Stimulated activated CD8-positive, alpha-beta memory T cell treated with anti-CD3 and anti-CD28 coated beads, Interleukin-2, amount 100 ng/mL, for 48 hours (primary cell): ENCODE measurements around the gene APOB.
A peak's percentile ranks its signal among the peaks of the same experiment; 100 is the strongest.

ENCODE experiments used
- DNase-seq, 2 donors: peaks; one replicate each; pipeline ENCODE4 v3.0.0-alpha.2; 2020; ENCODE audit warnings: low read depth in 2 of 2

Gene APOB

GRCh38 chr2:21046506-21046905 lies 2.6 kb upstream of the APOB start:
- DNase-seq, result no peak

DNA sequence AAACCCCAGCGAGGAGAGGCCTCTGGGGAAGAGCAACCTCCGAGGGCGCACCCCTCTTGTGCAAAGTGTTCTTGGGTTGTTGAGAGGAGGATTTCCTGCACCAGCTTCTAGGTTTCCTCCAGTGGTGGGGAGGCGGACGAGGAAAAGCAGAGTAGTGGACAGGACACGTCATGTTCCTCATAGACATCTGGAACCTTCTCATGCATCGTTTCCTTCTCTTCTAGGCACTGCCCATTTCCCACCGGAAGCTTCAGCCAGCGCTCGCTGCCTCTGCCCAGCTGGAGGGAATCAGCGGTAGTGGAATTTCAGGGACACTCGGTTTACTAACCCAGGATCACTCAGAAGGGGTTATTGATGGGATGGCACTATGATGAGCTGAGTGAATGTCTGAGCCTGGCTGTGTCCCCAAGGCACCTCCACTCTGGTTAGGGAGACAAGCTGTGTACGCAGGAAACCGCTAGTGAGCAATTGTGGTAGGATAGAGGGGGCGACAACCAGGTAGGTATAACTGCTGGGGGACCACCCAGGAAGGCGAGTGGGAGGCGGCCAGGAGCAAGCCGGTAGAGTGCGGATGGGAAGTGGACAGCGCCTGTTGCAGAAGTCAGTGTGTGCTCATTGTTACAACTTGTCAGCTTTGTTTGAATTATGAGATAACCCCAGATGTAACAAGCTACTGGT lies 960 bp upstream of the APOB start:
- no peak for DNase-seq

DNA sequence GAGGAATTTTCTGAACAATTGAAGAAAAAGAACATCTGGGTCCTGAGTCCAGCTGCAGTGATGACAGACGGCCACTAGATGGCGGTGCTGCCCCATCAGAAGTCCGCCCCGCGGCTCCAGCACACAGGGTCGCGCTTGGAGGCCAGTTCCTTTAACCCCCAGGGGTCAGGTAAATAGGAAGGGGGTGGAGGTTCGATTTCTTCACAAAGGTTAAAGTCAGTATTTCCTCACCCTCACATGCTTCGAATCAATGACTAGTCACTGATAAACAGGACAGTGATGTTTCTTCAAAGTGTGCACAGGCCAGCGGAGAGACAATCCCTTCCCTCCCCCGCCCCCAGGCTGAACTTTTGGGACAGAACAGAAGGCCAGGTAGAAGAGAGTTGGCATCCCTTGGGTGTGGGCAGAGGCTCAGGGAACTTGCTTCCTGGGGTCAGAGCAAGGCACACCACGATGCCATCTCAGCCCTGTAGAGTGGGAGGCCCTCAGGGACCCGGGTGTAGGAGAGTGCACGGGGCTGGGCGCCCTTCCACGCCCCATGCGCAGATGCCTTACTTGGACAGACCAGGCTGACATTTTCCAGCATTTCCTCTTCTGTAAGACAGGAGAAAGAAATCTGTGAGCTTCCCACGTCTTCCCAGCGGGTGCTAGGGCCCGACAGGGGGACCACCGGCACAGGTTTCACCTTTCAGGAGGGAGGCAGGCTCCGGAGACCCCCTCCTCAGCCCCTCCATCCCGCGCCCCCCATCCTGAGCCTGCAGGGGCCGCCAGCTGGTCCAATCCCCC lies 722 bp downstream of the APOB start:
- DNase-seq, result peak; percentile 25 to 41

- no peak for DNase-seq
Measured at GRCh38 chr2:21042708-21042957, 1.2 kb downstream of the APOB start.

DNA sequence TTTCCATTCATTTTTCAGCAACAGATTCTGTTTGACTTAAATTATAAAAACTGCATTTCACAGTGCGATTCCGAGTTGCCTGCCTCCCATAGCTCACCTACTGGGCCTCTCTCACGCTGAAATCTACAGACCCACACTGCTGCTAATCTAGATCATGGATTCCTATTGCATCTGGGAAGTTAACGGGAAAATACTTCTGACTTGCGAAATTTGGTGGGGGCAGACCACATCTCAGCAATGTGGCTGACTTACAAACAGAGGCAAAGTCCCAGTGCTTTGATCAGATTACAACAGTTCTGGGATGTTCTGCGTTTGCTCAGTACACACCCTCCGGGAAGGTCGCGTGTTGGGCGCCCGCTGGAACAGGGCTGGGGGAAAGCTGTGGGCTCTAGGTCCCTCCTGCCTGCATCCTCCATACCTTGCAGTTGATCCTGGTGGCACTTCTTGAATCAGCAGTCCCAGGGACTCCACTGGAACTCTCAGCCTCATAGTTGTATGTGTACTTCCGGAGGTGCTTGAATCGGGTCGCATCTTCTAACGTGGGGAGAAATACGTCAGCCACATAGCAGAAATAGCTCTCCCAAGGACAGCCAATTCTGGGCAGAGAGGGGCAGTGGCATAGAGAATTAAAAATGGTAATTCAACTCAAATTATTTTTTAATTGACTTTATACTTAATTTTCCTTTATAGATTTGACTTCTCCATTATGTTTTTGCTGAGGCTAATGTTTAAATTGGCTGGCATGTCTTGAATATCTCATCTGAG lies 1.7 kb downstream of the APOB start:
- DNase-seq, result no peak

- DNase-seq, result no peak
Measured at GRCh38 chr2:21041462-21041861, 2.4 kb downstream of the APOB start.

- DNase-seq, result no peak
Measured at GRCh38 chr2:21040468-21041377, 3.1 kb downstream of the APOB start.

GRCh38 chr2:21039979-21040467 lies 3.9 kb downstream of the APOB start:
- no peak for DNase-seq

DNA sequence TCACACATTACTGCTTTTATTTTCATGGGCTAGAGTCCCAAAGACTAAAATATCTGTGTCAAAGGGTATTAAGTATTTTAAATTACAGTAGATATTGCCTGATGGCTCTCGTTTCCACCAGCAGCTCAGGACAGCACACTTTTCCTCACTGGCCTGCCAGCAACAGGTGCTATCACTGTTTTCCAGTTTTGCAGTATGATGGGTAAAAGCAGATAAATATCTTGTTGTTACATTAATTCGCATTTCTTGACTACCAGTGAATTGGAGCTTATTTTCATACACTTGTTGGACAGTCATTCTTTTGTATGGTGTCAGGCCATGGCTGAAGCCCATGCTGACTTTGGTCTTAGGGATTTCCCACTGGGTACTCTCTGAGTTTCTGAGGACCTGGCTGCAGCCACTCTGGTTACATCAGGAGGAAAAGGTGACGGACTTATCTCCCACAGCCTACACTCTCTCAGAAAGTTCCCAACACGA lies 4.8 kb downstream of the APOB start:
- no peak for DNase-seq

DNA sequence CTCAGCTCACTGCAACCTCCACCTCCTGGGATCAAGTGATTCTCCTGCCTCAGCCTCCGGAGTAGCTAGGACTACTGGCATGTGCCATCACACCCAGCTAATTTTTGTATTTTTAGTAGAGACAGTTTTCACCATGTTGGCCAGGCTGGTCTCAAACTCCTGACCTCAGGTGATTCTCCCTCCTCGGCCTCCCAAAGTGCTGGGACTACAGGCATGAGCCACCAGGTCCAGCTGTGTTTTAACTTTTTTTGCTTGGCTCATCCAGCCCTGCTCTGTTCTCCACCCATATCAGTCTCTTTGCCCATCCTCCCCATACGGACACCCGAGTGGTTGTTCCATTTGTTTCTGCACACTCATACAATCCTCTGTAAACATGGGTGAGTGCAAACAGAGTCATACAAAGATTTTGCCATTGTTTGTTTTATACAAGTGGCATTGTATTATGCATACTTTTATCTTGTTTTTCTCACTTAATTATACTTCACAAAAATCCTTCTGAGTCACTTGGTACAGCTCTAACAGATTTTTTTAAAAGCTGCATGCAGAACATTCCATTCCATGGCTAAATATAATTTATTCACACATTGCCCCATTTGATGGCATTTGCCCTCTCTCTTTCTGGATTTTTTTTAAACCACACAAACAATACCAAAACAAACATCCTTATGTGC lies 5.3 kb downstream of the APOB start:
- DNase-seq, result no peak

DNA sequence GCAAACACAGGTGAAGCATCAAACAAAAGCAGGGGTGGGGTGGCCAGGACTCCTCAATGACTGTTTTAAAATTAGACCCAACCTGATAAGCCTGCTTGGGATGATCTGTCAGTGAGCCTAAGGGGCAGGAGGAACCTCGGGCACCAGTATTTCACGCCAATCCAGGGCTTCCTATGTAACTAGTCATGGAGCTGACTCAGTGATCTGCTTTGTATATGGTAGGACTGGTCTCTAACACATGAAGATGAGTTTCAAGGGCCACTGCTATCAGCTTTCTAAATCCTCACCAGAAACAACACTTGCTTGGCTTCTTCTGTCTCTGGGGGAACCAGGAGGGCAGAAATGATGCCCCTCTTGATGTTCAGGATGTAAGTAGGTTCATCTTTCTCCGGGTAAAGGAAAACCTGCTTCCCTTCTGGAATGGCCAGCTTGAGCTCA lies 6.2 kb downstream of the APOB start:
- no peak for DNase-seq

- no peak for DNase-seq
Measured at GRCh38 chr2:21036708-21037670, 6.9 kb downstream of the APOB start.

- DNase-seq, result no peak
Measured at GRCh38 chr2:21035974-21036707, 7.7 kb downstream of the APOB start.

- DNase-seq, result no peak
Measured at GRCh38 chr2:21035282-21035973, 8.4 kb downstream of the APOB start.

DNA sequence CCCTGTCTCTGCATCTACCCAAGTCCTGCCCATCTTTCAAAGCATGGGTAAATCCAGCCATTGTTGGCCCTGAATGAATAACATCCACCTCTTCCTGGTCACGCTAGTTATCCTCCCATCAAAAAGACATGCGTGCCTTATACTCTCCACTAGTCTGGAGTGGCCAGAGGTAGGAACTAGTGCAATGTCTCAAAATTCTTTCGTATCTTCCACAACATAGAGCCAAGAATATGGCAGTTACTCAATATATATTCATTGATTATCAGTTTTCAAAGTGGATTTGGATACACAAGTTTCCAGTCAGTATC lies 8.9 kb downstream of the APOB start:
- DNase-seq, result no peak

GRCh38 chr2:21034156-21034971 lies 9.5 kb downstream of the APOB start:
- no peak for DNase-seq

- DNase-seq, result no peak
Measured at GRCh38 chr2:21033237-21034155, 10.4 kb downstream of the APOB start.
